HepG2 (cell line): ENCODE data around the gene CDC27. TPM values are rescaled to one million over a fixed set of nuclear protein-coding genes. Genes with fewer than 3 reads are reported as not detected.

Source experiments
- ATAC-seq: fragments of 200-7000 bp; cut with Tn5 transposase; 3 replicates; pipeline ENCODE4 v1.9.1; 2020; ENCODE audit warnings: mild to moderate bottlenecking, moderate library complexity
- BruUV-seq: library from RNA; stranded (reverse); fragments of 400-500 nt; replicated peaks from 2 replicates; lab custom pipeline; 2021; lab: Mats Ljungman, UMichigan
- CTCF ChIA-PET: fragments of 300-600 bp; formaldehyde crosslinking; extraction: SDS; loops from one replicate; lab custom pipeline; 2021; ENCODE audit warnings: low total read pairs, inconsistent platforms, low intra/inter-chr PET ratio; lab: Yijun Ruan, JAX
- POLR2A ChIA-PET: fragments of 350-600 bp; sonication (Branson Sonifier 250); formaldehyde crosslinking; loops from one replicate; lab custom pipeline; 2020; ENCODE audit warnings: antibody characterized with exemption, inconsistent platforms; lab: Yijun Ruan, JAX
- DNase-seq: peaks from one replicate; pipeline ENCODE4 v3.0.0-alpha.2; 2015; ENCODE audit warnings: low spot score
- FAIRE-seq: peaks from 3 replicates; lab custom pipeline; 2011; peaks lifted over from hg19 to GRCh38; lab: Jason Lieb, UNC
- H2AFZ ChIP-seq: one replicate; pipeline ENCODE4 v1.6.1; 2011; ENCODE audit warnings: low read length, inconsistent platforms
- H3K27ac ChIP-seq: fragments of 300-600 bp; 3 replicates; pipeline ENCODE4 v1.8.0; 2011; ENCODE audit warnings: mixed run types, mild to moderate bottlenecking, mixed read lengths, low read length, inconsistent platforms; ENCODE audit not compliant: insufficient read depth; ENCODE audit errors: extremely low read length
- H3K27me3 ChIP-seq, 2 experiments: fragments of 200-600 bp in 1 of 2; 2 replicates in 1 of 2; 3 replicates in 1 of 2; pipeline versions ENCODE4 v1.6.0 to v1.8.0; 2011; ENCODE audit warnings: low read length in 2 of 2, mild to moderate bottlenecking in 2 of 2, moderate library complexity in 2 of 2, inconsistent platforms in 1 of 2; ENCODE audit not compliant: insufficient read depth in 2 of 2, control insufficient read depth in 1 of 2
- H3K36me3 ChIP-seq, 2 experiments: fragments of 200-600 bp in 1 of 2; replicated peaks in 1 of 2; 2 replicates in 1 of 2; 3 replicates in 1 of 2; pipeline versions ENCODE4 v1.5.1 to v1.8.0; 2011; ENCODE audit warnings: low read length in 2 of 2, inconsistent platforms in 1 of 2; ENCODE audit not compliant: insufficient read depth in 2 of 2, control insufficient read depth in 1 of 2
- H3K4me1 ChIP-seq: 2 replicates; pipeline ENCODE4 v1.5.1; 2012; ENCODE audit warnings: low read length, inconsistent platforms; ENCODE audit not compliant: insufficient read depth
- H3K4me2 ChIP-seq: 2 replicates; pipeline ENCODE4 v1.6.0; 2011; ENCODE audit warnings: low read depth, low read length, inconsistent platforms
- H3K4me3 ChIP-seq, 3 experiments: fragments of 200-600 bp in 1 of 3; sonication (generic), shearing (Covaris generic) in 1 of 3; replicated peaks in 1 of 3; 2 replicates each; pipeline ENCODE4 v1.5.1; 2011 to 2016; ENCODE audit warnings: low read length in 3 of 3, inconsistent platforms in 2 of 3, low read depth in 2 of 3, mild to moderate bottlenecking in 2 of 3, control low read depth in 1 of 3, mixed read lengths in 1 of 3; ENCODE audit not compliant: insufficient read depth in 1 of 3
- H3K79me2 ChIP-seq: one replicate; pipeline ENCODE4 v1.6.1; 2011; ENCODE audit warnings: low read length, inconsistent platforms; ENCODE audit not compliant: insufficient read depth
- H3K9ac ChIP-seq: 2 replicates; pipeline ENCODE4 v1.6.0; 2011; ENCODE audit warnings: mild to moderate bottlenecking, low read depth, low read length, inconsistent platforms; ENCODE audit not compliant: insufficient read depth
- H3K9me3 ChIP-seq: 2 replicates; pipeline ENCODE4 v1.5.1; 2012; ENCODE audit warnings: mild to moderate bottlenecking, low read length
- H4K20me1 ChIP-seq: 2 replicates; pipeline ENCODE4 v1.6.0; 2011; ENCODE audit warnings: inconsistent platforms, mild to moderate bottlenecking, low read length, moderate library complexity; ENCODE audit not compliant: insufficient read depth
- EZH2 ChIP-seq: conservative IDR thresholded peaks from 2 replicates; pipeline ENCODE4 v1.6.1; 2012; ENCODE audit warnings: mild to moderate bottlenecking, low read depth, low read length, moderate library complexity
- HHEX ChIP-seq: IDR thresholded peaks from 2 replicates; pipeline ENCODE4 v1.6.1; 2016; ENCODE audit warnings: control low read depth
- KLF15 ChIP-seq: sonication (generic); formaldehyde crosslinking; IDR thresholded peaks from 2 replicates; pipeline ENCODE4 v1.8.1; 2023; ENCODE audit warnings: borderline replicate concordance, mild to moderate bottlenecking, inconsistent platforms, missing genetic modification reagents, mixed read lengths
- MAFF ChIP-seq: IDR thresholded peaks from 2 replicates; pipeline ENCODE4 v1.6.1; 2011; ENCODE audit warnings: low read depth, low read length, improper control_type of control experiment
- MAFK ChIP-seq, 2 experiments: IDR thresholded peaks in 1 of 2; conservative IDR thresholded peaks in 1 of 2; 2 replicates each; pipeline ENCODE4 v1.6.1; 2011; ENCODE audit warnings: improper control_type of control experiment in 2 of 2, low read length in 2 of 2
- PCBP2 ChIP-seq: fragments of 200-400 bp; formaldehyde crosslinking; optimal IDR thresholded peaks from 2 replicates; pipeline ENCODE3; 2018; ENCODE audit warnings: low read length, low read depth; ENCODE audit not compliant: poor library complexity, severe bottlenecking
- PHF8 ChIP-seq: sonication (generic); formaldehyde crosslinking; IDR thresholded peaks from 2 replicates; pipeline ENCODE4 v1.5.0; 2020; ENCODE audit warnings: missing genetic modification reagents
- TBX3 ChIP-seq: fragments of 450-650 bp; IDR thresholded peaks from 2 replicates; pipeline ENCODE4 v1.6.1; 2017; ENCODE audit warnings: antibody characterized with exemption, mild to moderate bottlenecking, inconsistent platforms, borderline replicate concordance
- TEAD2 ChIP-seq: sonication (generic); formaldehyde crosslinking; IDR thresholded peaks from 2 replicates; pipeline ENCODE4 v1.9.0; 2021; ENCODE audit warnings: missing genetic modification reagents
- TRIM24 ChIP-seq: sonication (generic); formaldehyde crosslinking; IDR thresholded peaks from 2 replicates; pipeline ENCODE4 v1.8.0; 2022; ENCODE audit warnings: mild to moderate bottlenecking, missing genetic modification reagents
- ZFP36L1 ChIP-seq: sonication (generic); formaldehyde crosslinking; IDR thresholded peaks from 2 replicates; pipeline ENCODE4 v1.8.0; 2022; ENCODE audit warnings: mild to moderate bottlenecking, missing genetic modification reagents, moderate library complexity
- WGBS: methylation state at CpG from one replicate; pipeline ENCODE4 v1.1.6; 2017; ENCODE audit warnings: low lambda C conversion rate; 5-methylcytosine and 5-hydroxymethylcytosine counted together
- in situ Hi-C: cut with HindIII; loops from 2 replicates; pipeline ENCODE4 v1.10.0; 2017; ENCODE audit warnings: low pct_unique_long_range_greater_than_20kb; ENCODE audit not compliant: extremely low pct_ligation_motif_present
- intact Hi-C: fragments of 100-400 bp; cut with micrococcal nuclease; formaldehyde crosslinking; loops from one replicate; pipeline ENCODE4 v1.10.0; 2022; ENCODE audit not compliant: unreplicated experiment
- polyA plus RNA-seq, 8 experiments: library from polyadenylated mRNA; depleted of rRNA in 3 of 8; stranded (reverse) in 7 of 8; unstranded in 1 of 8; fragments of >200 nt; fragmentation: Illumina TruSeq in 4 of 8; extraction: Trizol in 4 of 8; gene quantifications; 2 replicates each; pipeline versions ENCODE4 v1.2.1 to v1.2.3, GENCODE V29; 2011 to 2016; ENCODE audit warnings: low read depth in 4 of 8, missing spikeins in 1 of 8, mixed read lengths in 1 of 8; ENCODE audit not compliant: insufficient read depth in 1 of 8
- total RNA-seq, 5 experiments: library from RNA; depleted of rRNA; stranded (reverse); fragments of >200 nt; fragmentation: Illumina TruSeq; extraction: Trizol; gene quantifications; 2 replicates each; pipeline ENCODE4 v1.2.3, GENCODE V29; 2016; ENCODE audit warnings: low read depth in 1 of 5

Gene CDC27
- total and polyA plus RNA-seq, 2 of the 13 experiments (the other 11 are each of a cell fraction or from before 2014, with no cell fraction given) = 80.7 to 102 TPM

- Histone ChIP-seq H4K20me1 (no peaks in the 10 kb centered on the region), H3K4me1 (no peaks in the 10 kb centered on the region), H3K4me2 (no peak overlapping the region), H3K79me2 (no peaks in the 10 kb centered on the region), H3K4me3 (no peak overlapping the region), H3K27ac (no peak overlapping the region), H3K9ac (no peak overlapping the region), H3K9me3 (no peaks in the 10 kb centered on the region), H2AFZ (no peak overlapping the region), H3K36me3 (no peaks in the 10 kb centered on the region), H3K27me3 (peaks cover 0 to 14% of the 10 kb centered on the region in 2 experiments; a peak in 2 of 5 replicates)
- ChIA-PET CTCF (no interaction called here), POLR2A (interaction anchor here (1.2 kb wide), 1 partner anchor 11 kb away, joined by 3 read pairs; no protein-coding TSS in a partner anchor)
- ATAC-seq = no peak
- TF ChIP-seq MAFF (peak; percentile 91), MAFK (conservative IDR thresholded peaks at IDR 0.05 in 1 of 2, IDR thresholded peaks at IDR 0.05 in 1 of 2; ENCODE audit: low read length in 2 of 2) (peak; percentile 90 to 95), HHEX (CRISPR knock-in tag) (no peak)
- intact Hi-C loops = no loop called here
- FAIRE-seq = no peak
- in situ Hi-C loops = no loop called here
- BruUV-seq = no TSS peak
- 41% methylated on average over 2 of the region's 2 CpGs for WGBS
- no peak for DNase-seq
Measured at GRCh38 chr17:47212458-47212857, 23.4 kb upstream of the CDC27 start.

- intact Hi-C loops = no loop called here
- no peaks in the 10 kb centered on the region for H3K36me3 ChIP-seq
- H3K27me3 ChIP-seq = peaks cover 0 to 29% of the 10 kb centered on the region in 2 experiments; a peak in 4 of 5 replicates
- in situ Hi-C loops = no loop called here
- no TSS peak for BruUV-seq
- no peaks in the 10 kb centered on the region for H3K9me3 ChIP-seq
- no peaks in the 10 kb centered on the region for H3K79me2 ChIP-seq
- H3K4me1 ChIP-seq = peaks cover 1% of the 10 kb centered on the region; the same call in 1 of the 2 replicates
- FAIRE-seq (no peak), DNase-seq (no peak), ATAC-seq (no peak)
- no peak for TF ChIP-seq EZH2
- TF ChIP-seq PHF8 (CRISPR knock-in tag) = no peak
- no peak for TF ChIP-seq PCBP2
- TF ChIP-seq TEAD2 (CRISPR knock-in tag) = no peak
- no peak for TF ChIP-seq KLF15 (CRISPR knock-in tag)
- TF ChIP-seq ZFP36L1 (CRISPR knock-in tag) = no peak
- no peak for TF ChIP-seq TBX3
- TF ChIP-seq TRIM24 (CRISPR knock-in tag) = no peak
- ChIA-PET POLR2A (no interaction called here), CTCF (no interaction called here)
- H3K4me2 ChIP-seq = no peak overlapping the region
- no peak overlapping the region for H3K4me3 ChIP-seq
- no peak overlapping the region for H2AFZ ChIP-seq
- no peaks in the 10 kb centered on the region for H4K20me1 ChIP-seq
- no peak overlapping the region for H3K9ac ChIP-seq
- WGBS = 24% methylated on average over 2 of the region's 2 CpGs
- H3K27ac ChIP-seq = no peak overlapping the region
Measured at GRCh38 chr17:47210779-47211178, 21.7 kb upstream of the CDC27 start.
